HG02981 (cell line): ENCODE results near the gene GLT8D2.
A peak's percentile ranks its signal among the peaks of the same experiment; 100 is the strongest.

Experiments
- ATAC-seq: cut with Tn5 transposase; IDR thresholded peaks from one replicate; pipeline ENCODE4 v1.9.1; 2021; ENCODE audit warnings: mild to moderate bottlenecking, moderate library complexity; ENCODE audit not compliant: unreplicated experiment

The GLT8D2 gene, protein sequence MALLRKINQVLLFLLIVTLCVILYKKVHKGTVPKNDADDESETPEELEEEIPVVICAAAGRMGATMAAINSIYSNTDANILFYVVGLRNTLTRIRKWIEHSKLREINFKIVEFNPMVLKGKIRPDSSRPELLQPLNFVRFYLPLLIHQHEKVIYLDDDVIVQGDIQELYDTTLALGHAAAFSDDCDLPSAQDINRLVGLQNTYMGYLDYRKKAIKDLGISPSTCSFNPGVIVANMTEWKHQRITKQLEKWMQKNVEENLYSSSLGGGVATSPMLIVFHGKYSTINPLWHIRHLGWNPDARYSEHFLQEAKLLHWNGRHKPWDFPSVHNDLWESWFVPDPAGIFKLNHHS

GRCh38 chr12:104049903-104050356, at the start of gene GLT8D2:
Gene GLT8D2 (minus strand): TSS chr12:104050187. CDS start chr12:104019648, 30,539 bp downstream.
- ATAC-seq: no peak

DNA sequence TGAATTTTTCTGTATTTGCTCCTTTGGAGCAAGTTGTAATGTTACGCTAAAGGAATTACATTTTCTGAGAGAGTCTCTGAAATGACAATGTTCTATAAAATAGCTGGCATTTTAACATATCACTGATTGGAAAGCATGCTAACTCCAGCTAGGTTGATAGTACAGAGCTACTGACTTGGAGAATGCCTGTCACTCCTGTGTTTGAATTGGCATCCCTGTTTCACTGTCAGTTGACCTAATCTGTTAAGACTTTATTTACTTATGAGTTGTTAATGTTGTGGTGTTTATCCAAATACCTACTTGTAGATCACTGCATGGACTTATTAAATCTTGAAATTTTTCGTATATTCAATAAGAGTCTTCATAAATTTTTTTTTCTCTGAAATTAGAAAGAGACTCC, 48.0 kb upstream of the GLT8D2 start:
- ATAC-seq: no peak

DNA sequence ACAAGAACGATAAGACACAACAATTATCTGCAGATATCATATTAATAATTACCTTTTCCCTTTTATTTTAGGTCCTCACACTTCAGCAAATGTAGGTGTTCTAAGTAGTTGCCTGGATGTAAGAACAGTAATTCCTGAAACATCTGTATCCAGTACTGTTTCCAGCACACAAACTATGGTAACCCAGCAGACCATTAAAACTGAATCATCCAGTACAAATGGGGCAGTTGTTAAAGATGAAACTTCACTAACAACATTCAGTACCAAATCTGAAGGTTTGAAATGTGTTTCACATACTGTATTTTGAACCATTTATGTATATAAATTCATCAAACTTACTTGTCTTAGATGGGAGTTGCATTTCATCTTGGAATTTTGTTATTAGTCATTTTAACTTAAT, 45.3 kb upstream of the GLT8D2 start:
- no peak for ATAC-seq

DNA sequence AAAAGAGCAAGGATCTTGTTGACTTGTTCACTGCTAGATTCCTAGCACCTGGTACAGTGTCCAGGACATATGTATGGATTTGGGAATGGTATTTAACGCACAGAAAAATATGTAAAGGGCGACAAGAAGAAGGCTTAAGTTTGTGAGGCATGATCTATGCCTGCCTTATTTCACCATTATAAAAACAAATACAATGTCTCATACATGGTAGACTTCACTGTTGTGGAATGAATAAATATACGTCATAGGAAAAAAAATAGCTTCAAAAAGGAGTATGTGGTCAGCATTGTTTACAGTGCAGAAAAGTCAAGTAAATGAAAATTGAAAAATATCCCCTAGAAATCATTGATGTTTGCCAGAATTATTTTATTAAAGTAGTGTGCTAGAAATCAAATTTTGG, 44.3 kb upstream of the GLT8D2 start:
- ATAC-seq: no peak

DNA sequence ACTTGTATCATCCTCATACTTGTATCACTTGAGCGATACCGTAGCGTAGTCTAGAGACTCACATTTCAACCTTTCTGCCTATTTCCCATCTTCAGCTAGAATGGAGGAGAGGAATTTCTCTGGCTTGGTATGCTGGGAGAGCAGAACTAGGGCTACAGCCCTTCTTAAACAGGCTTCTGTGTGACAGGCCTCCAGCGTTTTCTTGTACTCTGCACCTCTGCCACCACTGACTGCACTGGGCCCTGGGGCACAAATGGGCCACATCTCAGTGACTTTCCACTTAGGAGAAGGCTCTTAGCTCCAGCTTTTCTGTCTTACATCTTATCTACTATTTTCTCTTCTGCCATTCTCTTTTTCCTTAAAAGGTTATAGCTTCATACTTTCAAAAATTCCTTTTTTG, 41.1 kb upstream of the GLT8D2 start:
- ATAC-seq: no peak

GRCh38 chr12:104090685-104091084, 40.7 kb upstream of the GLT8D2 start:
- no peak for ATAC-seq

DNA sequence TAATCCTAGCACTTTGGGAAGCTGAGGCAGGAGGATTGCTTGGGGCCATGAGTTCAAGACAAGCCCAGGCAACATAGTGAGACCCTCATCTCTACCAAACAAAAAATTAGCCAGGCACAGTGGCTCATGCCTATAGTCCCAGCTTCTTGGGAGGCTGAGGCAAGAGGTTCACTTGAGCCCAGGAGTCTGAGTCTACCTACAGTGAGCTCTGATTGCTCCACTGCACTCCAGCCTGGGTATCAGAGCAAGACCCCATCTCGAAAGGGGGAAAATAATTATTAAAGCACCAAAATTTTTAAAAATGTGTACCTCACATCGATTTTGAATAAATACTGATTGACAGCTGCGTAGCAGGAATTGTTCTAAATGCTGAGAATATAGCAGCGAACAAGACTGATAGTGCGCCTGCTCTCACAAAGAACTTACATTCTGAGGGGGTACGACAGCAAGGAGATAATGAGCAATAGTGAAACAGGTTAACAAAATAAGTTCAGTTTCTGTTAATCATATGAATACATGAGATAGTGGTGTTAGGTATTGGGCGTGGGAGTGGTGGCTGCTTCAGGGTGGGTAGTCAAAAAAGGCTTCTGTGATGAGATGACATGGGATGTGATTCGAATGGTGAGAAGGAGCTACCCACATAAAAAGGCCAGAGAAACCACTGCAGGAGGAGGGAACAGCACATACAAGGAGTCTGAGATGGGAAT, 33.9 kb upstream of the GLT8D2 start:
- peak; percentile 78 for ATAC-seq

- no peak for ATAC-seq
Measured at GRCh38 chr12:104080764-104081163, 30.8 kb upstream of the GLT8D2 start.

- ATAC-seq: no peak
Measured at GRCh38 chr12:104079024-104079423, 29.0 kb upstream of the GLT8D2 start.

GRCh38 chr12:104073699-104074098, 23.7 kb upstream of the GLT8D2 start:
- no peak for ATAC-seq

DNA sequence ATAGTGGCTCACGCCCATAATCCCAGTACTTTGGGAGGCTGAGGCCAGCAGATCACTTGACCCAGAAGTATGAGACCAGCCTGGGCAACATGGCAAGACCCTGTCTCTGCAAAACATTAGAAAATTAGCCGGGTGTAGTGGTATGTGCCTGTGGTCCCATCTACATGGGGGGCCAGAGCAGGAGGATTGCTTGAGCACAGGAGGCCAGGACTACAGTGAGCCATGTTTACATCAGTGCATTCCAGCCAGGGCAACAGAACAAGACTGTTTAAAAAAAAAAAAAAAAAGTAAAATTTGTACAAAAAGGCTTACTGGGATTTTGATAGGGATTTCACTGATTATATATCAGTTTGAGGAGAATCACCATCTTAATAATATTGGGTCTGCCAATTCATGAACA, 22.1 kb upstream of the GLT8D2 start:
- ATAC-seq: no peak

GRCh38 chr12:104064842-104065427, 14.9 kb upstream of the GLT8D2 start:
- ATAC-seq: no peak

DNA sequence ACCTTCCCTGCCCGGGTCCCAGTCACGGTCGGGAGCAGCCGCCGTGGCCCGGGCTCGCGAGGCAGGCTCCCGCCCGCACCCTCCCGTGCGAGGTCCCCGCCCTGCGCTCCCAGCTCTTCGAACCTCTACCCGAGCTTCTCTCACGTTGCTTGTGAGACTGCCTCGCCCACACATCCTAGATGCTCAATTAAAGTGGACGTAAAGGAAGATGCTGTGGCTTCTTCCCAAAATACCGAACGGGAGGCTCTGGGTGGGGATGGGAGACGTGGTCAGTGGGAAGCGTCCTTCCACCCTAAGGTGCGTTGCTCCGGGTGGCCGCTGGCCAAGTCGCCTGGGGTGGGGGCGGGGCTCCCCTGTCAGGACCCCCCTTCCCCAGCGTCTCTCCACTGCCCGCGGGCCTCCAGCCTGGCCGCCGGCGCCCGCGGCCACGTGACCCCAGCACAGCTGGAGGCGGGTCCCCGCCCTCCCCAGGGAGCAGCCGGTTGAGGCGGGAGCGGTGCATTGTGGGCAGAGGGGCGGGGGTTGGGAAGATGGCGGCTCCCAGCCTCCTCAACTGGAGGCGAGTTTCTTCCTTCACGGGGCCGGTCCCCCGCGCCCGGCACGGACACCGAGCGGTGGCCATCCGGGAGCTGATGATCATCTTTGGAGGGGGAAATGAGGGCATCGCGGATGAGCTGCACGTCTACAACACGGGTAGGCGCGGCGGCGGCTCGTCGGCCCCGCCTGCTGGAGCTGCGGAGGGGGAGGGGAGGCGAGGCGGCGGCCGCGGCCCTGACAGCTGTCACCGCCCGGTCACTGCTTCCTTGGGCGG, 14.2 kb upstream of the GLT8D2 start, which contains the start of gene HCFC2:
HCFC2 (plus strand) TSS at position 501 of the 811 bp plus-strand sequence; CDS start at position 531, 30 bp downstream.
- peak; percentile 82 for ATAC-seq

DNA sequence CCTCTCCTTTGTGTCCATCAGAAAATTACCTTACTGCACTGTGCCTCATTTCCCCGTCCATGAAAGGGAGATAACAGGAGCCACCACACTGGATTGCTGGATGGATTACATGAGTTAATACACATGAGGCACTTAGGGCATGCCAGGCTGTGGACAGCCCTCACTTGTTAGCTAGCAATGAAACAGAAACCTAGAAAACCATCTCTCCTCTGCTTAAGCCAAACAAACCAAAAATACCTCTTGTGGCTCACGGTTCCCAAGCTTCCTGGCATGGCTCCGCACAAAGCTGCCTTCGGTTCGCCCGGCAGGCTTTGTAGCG, 13.7 kb upstream of the GLT8D2 start:
- ATAC-seq: peak; percentile 37

DNA sequence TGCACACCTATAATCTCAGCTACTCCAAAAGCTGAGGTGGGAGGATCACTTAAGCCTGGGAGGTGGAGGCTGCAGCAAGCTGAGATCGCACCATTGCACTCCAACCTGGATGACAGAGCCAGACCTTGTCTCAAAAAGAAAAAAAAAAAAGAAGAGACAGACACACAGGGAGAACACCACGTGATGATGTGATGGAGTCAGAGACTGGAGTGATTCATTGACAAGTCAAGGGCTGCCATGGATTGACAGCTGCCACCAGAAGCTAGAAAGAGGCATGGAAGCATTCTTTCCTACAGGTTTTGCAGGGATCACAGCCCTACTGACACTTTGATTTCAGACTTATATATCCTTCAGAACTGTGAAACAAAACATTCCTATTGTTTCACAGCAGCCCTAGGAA, 10.8 kb upstream of the GLT8D2 start:
- ATAC-seq: no peak

GRCh38 chr12:104059963-104060362, 10.0 kb upstream of the GLT8D2 start:
- ATAC-seq: no peak

DNA sequence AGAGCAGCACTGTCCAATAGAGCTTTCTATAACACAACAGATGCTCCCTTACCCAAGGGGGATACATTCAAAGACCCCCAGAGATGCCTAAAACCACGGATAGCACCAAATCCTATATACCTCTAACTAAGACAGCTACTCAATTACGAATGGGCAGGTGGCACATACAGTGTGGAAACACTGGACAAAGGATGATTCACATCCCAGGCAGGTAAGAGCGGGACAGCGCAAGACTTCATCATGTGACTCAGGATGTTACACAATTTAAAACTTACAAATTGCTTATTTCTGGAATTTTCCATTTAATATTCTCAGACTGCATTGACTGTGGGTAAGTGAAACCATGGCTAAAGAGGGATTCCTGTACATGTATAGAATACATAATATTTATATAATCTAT, 8.8 kb upstream of the GLT8D2 start:
- no peak for ATAC-seq

DNA sequence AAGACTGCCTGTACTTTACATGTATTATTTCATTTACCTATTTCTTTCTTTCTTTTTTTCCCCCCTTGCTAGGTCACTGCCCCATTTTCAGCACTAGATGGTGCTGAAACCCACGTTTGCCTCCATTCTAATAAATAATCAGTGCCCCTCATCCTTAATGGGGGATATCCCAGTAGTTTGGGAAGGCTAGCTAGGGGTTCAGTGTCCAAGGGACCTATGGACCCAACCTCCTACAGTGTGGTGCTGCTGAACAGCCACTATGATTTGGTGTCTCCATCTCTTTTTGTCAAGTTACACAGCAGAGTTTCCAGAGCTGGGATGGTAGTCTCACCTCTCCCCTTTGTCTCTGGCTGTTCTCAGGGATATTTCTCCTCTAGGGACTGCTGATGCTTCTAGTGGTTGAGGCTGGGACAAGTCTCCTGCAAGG, 7.8 kb upstream of the GLT8D2 start:
- ATAC-seq: no peak

- ATAC-seq: no peak
Measured at GRCh38 chr12:104056419-104056972, 6.5 kb upstream of the GLT8D2 start.

DNA sequence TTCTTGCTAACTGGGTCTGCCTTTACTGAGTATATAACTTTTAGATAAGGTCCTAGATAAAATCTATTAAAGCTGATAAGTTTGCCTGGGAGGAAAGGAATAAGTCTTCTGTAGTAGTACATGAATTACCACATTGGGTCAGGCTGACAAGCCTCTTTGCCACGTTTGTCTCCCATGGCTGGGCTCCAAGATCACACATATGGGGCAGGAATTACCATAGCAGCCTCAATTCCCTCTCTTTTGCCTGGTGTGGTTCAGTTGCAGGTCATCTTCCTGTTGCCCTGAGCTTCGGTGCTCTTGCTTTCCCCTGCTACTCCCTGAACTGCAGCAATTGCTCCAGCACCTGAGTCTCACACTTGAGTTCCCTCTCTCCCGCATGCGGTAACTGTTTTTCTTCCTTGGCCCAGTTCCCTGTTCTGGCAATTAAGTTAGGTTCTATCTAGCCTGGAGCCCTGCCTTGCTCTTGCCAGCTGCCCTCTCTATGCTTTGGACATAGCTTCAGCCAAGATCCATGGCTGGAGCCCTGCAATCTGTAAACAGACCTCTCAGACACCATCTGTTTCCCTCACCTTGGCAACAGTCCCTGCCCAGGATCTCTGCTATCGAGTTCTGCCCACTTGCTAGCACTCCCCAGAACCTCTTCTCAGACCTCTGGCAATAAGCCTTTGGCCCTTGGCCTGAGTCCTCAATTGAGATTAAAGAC, 5.8 kb upstream of the GLT8D2 start:
- no peak for ATAC-seq
